HAP-1 (cell line): Measurements from ENCODE around the gene MYL10.

ENCODE experiments used
- DNase-seq, 2 experiments: peaks; one replicate each; pipeline ENCODE4 v3.0.0-alpha.2; 2016 to 2020; ENCODE audit warnings: low spot score in 2 of 2
- H3K27me3 ChIP-seq: fragments of 250-450 bp; sonication (Bioruptor Pico); 2 replicates; pipeline ENCODE4 v1.5.1; 2020; ENCODE audit warnings: low read depth, mild to moderate bottlenecking, moderate library complexity
- H3K36me3 ChIP-seq: fragments of 250-450 bp; sonication (Bioruptor Pico); replicated peaks from 2 replicates; pipeline ENCODE4 v1.5.1; 2020; ENCODE audit warnings: mild to moderate bottlenecking
- H3K4me1 ChIP-seq: fragments of 250-450 bp; sonication (Bioruptor Pico); 2 replicates; pipeline ENCODE4 v1.5.1; 2020; ENCODE audit warnings: mild to moderate bottlenecking
- H3K4me3 ChIP-seq: fragments of 250-450 bp; sonication (Bioruptor Pico); 2 replicates; pipeline ENCODE4 v1.5.1; 2020; ENCODE audit warnings: mild to moderate bottlenecking, moderate library complexity
- H3K9me3 ChIP-seq: fragments of 250-450 bp; sonication (Bioruptor Pico); 2 replicates; pipeline ENCODE4 v1.5.1; 2020; ENCODE audit warnings: mild to moderate bottlenecking, moderate library complexity
- in situ Hi-C: fragments of 300-500 bp; cut with MboI; formaldehyde crosslinking; loops from 3 replicates; pipeline ENCODE4 v1.14.3; 2020; ENCODE audit warnings: low sequenced_read_pairs, inconsistent platforms, mixed read lengths

MYL10 gene

DNA sequence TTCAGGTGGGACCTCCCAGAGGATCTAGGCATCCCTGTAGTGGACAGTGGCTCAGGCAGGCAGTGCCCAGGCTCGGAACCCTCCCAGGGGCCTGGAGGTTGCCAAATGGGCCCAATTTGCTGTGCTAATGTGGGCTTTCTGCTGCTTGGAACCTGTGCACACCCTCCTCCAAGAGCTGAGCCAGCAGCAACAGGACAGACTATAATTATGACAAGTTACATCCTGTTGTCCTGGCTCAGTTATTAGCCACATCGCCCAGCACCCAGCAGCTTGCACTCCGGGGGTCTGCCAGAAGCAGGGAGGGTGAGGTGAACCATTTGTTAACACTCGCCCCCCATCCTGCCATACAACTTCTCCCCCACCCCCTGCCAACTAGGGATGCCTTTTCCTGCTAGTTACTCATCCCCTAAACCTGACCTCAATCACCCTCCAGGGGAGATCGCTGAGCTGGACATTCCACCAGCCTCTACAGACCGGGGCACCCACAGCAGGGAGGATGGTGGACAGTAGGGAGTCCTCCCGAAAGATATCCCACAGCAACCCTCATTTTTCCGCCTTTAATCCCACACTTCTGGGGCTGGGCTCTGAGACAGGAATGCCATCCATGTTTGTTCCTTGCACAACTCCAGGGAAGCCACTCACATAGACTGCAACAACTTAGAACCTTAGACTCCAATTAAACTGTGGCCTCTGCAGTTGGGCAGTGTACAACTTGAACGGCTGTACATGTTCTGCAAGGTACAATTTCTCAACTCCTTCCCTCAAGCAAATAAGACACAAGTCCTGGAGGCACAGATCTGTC lies 7.9 kb upstream of the MYL10 start:
- Histone ChIP-seq H3K27me3 (no peaks in the 10 kb centered on the region), H3K9me3 (no peaks in the 10 kb centered on the region), H3K36me3 (no peaks in the 10 kb centered on the region), H3K4me3 (no peak overlapping the region), H3K4me1 (no peaks in the 10 kb centered on the region)
- no peak for DNase-seq
- in situ Hi-C loops: no loop called here

DNA sequence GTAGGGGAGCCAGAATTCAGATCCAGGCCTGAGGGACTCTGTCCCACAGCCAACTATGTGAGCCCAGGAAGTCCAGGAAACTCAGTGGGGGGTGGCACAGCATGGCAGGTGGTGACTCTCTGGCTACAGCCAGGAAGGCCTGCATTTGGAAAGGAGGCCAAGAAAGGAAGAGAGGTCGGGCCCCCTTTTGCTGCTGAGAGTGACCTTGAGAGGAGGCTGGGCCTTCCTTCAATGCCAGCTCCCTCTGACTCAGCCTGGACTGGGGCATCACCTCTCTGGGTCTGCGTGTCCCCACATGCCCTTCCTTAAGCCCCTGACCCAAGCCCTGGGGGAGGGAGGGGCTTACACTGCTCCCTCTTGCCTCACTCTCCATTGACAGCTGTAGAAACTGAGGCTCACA lies 6.4 kb upstream of the MYL10 start:
- Histone ChIP-seq H3K4me3 (no peak overlapping the region), H3K4me1 (no peaks in the 10 kb centered on the region), H3K27me3 (no peaks in the 10 kb centered on the region), H3K36me3 (no peaks in the 10 kb centered on the region), H3K9me3 (no peaks in the 10 kb centered on the region)
- DNase-seq: no peak
- in situ Hi-C loops: no loop called here

DNA sequence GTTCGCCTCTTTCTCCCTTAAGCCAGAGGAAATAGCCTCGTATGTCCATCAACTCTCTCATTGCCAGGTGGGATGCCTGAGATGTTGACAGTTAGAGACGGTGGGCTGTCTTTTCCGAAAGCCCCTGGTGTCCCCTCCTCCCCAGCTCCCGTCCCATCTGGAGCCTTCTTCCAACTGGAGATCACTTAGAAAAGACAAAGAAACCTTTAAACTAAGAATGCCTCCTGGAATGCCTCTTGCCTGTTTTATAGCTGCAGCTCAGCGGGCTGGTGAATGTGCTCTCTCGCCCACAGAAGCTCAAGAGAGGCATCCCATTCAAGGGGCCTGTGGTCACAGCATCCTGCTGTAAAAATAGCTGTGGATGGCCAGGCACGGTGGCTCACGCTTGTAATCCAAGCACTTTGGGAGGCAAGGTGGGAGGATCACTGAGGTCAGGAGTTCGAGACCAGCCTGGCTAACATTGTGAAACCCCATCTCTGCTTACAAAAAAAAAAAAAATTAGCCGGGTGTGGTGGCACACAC lies 5.2 kb upstream of the MYL10 start:
- no peaks in the 10 kb centered on the region for H3K4me1 ChIP-seq

DNA sequence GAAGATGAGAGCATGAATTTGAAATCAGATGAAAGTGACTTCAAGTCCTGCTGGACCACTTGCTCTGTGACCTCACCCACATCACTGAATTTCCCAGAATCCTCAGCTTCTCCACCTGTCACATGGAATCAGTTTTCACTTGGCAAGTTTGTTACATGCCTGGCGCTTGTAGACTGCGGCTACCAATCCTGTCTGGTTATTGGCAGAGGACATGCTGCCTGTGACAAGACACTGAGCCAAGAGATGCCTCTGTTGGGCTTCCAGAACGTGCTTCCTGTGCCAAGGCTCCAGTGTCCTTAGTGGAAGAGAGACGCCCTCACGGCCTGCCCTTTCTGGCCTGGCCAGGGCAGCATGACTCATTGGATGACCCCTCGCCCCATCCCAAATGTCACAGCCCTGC lies 4.4 kb upstream of the MYL10 start:
- Histone ChIP-seq H3K4me1 (no peaks in the 10 kb centered on the region), H3K27me3 (no peaks in the 10 kb centered on the region), H3K36me3 (no peaks in the 10 kb centered on the region), H3K9me3 (no peaks in the 10 kb centered on the region), H3K4me3 (no peak overlapping the region)
- in situ Hi-C loops: no loop called here
- DNase-seq: no peak

More for the DNA sequence above, 5.2 kb upstream of the MYL10 start:
- Histone ChIP-seq H3K36me3 (no peaks in the 10 kb centered on the region), H3K27me3 (no peaks in the 10 kb centered on the region), H3K4me3 (no peak overlapping the region), H3K9me3 (no peaks in the 10 kb centered on the region)
- in situ Hi-C loops: no loop called here
- no peak for DNase-seq

DNA sequence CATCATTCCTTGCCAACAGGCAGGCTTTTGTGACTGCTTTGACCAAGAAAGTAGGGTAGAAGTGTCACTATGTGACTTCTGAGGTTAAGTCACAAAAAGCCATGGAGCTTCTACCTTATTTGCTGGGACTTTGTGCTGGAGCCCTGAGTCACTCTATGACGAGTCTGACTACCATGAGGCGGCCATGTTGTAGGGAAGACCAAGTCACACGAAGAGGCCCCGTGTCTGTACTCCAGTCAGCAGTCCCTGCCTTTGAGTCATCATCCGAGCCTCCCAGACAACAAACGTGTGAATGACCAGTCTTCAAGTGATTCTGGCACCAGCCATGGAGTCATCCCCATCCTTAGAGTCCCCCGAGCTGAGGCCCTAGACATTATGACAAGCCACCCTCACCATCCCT lies 3.5 kb upstream of the MYL10 start:
- H3K27me3 ChIP-seq: no peaks in the 10 kb centered on the region
- DNase-seq: no peak
- H3K9me3 ChIP-seq: no peaks in the 10 kb centered on the region
- in situ Hi-C loops: no loop called here
- H3K4me1 ChIP-seq: no peaks in the 10 kb centered on the region
- no peak overlapping the region for H3K4me3 ChIP-seq
- H3K36me3 ChIP-seq: no peaks in the 10 kb centered on the region

DNA sequence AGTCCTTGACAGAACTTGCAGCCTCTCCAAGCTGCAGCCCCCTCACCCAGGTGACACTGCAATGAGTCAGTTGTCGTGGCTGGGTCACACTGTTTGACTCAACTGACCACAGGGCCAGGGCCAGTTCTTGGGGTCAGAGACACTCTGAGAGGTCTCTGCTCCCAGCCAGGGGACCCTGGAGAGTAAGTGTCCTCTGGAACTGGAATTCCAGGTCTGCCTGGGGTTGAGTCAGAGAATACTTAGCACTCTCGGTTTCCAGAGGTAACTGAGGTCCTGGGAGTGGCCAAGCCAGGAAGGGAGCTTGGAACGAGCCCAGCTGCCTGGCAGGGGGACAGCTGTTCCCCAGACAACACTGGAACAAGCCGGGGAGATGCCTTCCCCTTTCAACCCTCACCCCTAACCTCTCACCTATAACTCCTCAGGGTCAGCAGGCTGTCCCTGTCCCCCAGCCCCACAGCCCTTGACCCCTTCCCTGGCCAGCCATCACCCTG lies 2.2 kb upstream of the MYL10 start:
- Histone ChIP-seq H3K4me3 (no peak overlapping the region), H3K9me3 (no peaks in the 10 kb centered on the region), H3K27me3 (no peaks in the 10 kb centered on the region), H3K4me1 (no peaks in the 10 kb centered on the region), H3K36me3 (no peaks in the 10 kb centered on the region)
- in situ Hi-C loops: no loop called here
- DNase-seq: no peak

DNA sequence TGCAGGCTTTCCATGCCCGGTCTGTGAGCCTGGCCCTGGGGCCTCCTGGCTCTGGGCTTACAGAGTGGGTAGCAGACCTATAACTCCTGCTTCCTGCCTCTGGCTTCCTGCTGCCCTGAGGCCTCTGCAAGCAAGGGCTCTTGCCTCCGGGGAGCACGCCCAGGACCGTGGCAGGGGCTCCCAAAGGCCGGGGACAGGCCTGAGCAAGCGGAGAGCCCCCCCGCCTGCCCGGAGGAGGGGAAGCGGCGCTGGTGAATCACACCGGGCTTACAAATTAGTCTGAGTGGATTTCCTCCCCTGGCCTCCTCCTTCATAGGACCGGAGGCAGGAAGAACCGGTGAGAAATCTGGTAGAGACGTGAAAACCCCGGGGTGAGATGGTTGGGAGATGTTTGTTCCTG lies 1.5 kb upstream of the MYL10 start:
- Histone ChIP-seq H3K9me3 (no peaks in the 10 kb centered on the region), H3K4me1 (no peaks in the 10 kb centered on the region), H3K36me3 (no peaks in the 10 kb centered on the region), H3K4me3 (no peak overlapping the region), H3K27me3 (no peaks in the 10 kb centered on the region)
- DNase-seq: no peak
- in situ Hi-C loops: no loop called here

DNA sequence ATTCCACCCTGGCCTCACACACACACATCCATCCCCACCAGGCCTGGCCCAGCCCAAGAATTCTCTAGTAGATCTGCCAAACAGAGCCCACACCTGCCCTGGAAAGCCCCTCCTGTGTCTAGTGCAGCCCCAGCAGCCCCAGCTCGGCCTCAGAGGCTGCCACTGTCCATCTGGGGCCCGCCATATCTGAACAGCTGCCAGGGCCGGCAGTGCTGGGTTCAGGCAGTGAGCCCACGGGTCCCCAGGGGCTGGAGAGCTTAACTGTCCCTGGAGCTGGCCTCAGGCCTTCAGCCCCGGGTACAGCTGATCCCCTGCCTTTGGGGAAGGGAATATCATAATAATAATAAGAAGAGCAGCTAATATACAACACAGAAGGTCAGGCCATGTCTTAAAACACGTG lies 574 bp downstream of the MYL10 start:
- Histone ChIP-seq H3K9me3 (no peaks in the 10 kb centered on the region), H3K36me3 (no peaks in the 10 kb centered on the region), H3K4me1 (no peaks in the 10 kb centered on the region), H3K4me3 (no peak overlapping the region), H3K27me3 (peaks cover 8% of the 10 kb centered on the region; the same call in 1 of the 2 replicates)
- in situ Hi-C loops: no loop called here
- no peak for DNase-seq

DNA sequence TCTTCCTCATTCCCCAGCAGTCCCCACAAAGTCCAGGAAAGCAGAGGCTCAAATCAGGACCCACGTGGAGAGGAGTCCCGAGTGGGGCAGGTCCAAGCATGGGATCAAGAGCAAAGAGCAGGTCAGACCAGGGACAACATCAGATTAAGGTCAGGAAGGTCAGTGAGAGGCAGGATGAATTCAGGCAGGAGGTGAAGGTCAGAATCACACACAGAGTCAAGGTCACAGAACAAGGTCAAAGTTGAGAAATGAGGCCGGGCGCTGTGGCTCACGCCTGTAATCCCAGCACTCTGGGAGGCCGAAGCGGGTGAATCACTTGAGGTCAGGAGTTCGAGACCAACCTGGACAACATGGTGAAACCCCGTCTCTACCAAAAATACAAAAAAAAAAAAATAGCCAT lies 2.3 kb downstream of the MYL10 start:
- H3K27me3 ChIP-seq: peaks cover 8% of the 10 kb centered on the region; the same call in 1 of the 2 replicates
- H3K4me1 ChIP-seq: no peaks in the 10 kb centered on the region
- H3K36me3 ChIP-seq: no peaks in the 10 kb centered on the region
- H3K4me3 ChIP-seq: no peak overlapping the region
- in situ Hi-C loops: no loop called here
- no peak for DNase-seq
- H3K9me3 ChIP-seq: no peaks in the 10 kb centered on the region

DNA sequence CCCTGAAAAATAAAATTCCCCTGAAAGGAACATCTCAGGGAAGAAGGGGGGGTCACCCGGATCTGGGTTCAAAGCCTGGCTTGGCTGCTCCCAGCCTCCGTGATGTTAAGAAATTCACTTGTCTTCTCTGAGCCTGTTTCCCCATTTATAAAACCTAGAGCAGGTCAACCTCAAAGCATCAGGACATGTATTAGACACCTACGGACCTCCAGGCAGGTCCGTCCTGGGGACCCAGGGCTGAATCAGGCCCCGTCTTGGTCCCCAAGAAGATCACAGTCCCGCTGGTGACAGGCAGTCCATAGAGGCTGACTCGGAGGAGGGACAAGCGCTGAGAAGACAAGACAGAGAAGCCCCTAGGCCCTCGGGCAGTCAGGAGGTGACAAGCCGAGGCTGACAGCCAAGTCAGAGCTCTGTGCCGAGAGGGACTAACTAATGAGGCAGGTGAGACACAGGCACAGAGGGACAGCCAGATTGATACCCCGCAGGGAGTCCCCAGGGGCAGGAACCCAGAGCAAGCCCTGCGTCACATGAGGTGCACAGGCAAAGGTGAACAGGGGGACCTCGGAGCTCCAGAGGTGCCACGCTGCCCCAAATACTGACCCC lies 2.9 kb downstream of the MYL10 start:
- Histone ChIP-seq H3K4me3 (no peak overlapping the region), H3K27me3 (peaks cover 8% of the 10 kb centered on the region; the same call in 1 of the 2 replicates), H3K9me3 (no peaks in the 10 kb centered on the region), H3K4me1 (no peaks in the 10 kb centered on the region), H3K36me3 (no peaks in the 10 kb centered on the region)
- in situ Hi-C loops: no loop called here
- DNase-seq: no peak

DNA sequence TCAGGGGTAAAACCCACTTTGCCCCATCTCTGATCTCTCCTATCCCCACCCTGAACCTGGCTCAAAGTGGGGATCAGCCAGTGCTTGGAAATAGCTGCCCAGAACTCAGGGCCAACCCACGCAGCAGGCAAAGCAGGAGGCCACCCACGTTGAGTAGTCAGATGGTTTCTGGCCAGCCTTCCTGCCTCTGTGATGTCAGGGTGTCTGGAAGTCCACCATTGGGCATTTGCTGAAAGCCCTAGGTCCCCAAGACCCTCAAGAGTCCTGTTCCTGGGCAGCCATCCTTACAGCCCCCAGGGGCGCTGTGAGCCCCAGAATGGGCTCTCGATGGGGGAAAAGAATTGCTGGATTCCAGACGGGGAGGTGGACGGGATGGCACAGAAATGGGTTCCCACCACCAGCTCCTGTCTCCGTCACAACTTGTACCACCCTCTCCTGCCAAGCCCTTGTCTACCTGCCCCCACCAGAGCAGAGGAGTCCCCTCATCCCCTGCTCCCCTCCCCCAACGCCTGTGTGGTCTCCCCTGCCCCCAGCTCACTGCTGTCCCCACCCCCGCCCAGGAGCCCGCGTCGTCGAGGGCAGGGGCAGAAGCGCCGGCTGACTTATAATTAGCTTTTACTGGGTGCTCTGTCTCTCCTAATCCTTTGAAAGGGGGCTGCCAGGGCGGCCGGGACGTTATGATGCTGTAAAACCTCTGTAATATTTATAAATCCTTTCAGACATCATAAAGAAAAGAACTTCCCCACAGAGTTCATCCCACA lies 3.9 kb downstream of the MYL10 start:
- in situ Hi-C loops: no loop called here
- DNase-seq: no peak
- Histone ChIP-seq H3K4me1 (no peaks in the 10 kb centered on the region), H3K27me3 (peaks cover 8% of the 10 kb centered on the region; the same call in 1 of the 2 replicates), H3K4me3 (no peak overlapping the region), H3K9me3 (no peaks in the 10 kb centered on the region), H3K36me3 (no peaks in the 10 kb centered on the region)

DNA sequence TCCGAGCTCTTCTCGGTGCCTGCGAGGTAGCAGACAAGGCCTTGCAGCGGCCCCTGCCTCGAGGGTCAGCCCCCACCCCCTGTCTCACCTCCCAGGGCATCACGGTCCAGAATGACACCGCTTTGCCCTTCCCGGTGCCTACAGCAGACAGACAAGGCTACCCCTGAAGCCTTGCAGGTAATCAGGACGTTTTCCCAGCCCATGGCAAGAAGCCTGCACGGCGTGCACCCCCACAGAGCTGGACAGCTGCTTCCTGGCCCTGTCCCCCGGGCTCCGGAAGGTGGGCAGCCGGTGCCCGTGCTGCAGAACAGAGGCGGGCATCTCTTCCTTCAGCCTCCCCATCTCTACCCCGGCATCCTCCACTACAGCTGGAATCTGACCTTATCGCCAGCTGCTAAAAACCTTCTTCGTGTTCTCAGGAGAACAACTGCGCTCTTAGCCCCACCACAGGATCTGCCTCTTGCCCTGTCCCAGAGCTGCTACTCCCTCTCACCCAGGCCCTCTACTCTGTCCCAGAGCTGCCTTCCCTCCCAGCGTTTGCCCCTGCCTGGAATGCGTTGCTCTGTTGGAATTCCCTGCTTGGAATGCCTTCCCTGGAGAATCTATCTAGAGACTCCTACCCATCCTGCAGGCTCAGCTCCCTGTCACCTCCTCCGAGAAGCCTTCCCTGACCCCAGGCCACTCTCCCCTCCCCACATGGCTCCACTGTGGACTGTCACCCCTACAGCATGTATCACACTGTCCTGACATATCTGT lies 4.7 kb downstream of the MYL10 start:
- Histone ChIP-seq H3K27me3 (peaks cover 8% of the 10 kb centered on the region; the same call in 1 of the 2 replicates), H3K36me3 (no peaks in the 10 kb centered on the region), H3K9me3 (no peaks in the 10 kb centered on the region), H3K4me1 (no peaks in the 10 kb centered on the region), H3K4me3 (no peak overlapping the region)
- no peak for DNase-seq
- in situ Hi-C loops: no loop called here

DNA sequence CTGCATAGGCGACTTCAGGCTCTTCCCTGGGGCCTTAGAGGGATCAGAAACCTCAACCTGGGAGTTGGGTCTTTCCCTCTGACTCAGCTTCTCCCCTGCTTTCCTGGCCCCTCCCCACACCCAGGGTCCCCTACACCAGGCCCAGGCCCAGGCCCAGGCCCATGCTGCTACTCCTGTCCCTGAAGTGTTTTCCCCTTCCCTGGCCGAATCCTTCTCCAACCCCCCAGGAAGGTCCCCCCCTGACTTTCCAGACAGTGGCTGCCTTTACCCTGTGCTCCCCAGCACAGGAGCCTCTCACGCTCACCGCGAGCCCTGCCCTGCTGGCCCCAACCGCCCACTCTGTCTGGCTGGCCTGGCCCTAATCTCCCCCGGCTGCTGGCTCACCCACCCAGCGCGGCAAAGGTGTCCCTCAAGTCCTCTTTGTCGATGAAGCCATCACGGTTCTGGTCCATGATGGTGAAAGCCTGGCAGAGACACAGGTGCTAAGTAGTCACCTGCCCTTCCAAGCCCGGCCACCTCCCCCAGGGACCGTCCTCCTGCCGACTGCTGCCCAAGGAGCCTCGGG lies 6.4 kb downstream of the MYL10 start:
- Histone ChIP-seq H3K9me3 (no peaks in the 10 kb centered on the region), H3K4me3 (no peak overlapping the region), H3K4me1 (no peaks in the 10 kb centered on the region), H3K27me3 (peaks cover 8% of the 10 kb centered on the region; the same call in 1 of the 2 replicates), H3K36me3 (no peaks in the 10 kb centered on the region)
- no peak for DNase-seq
- in situ Hi-C loops: no loop called here
